Left kidney (tissue), 2 donors: Measurements from ENCODE around the gene MYOZ3. TPM values are rescaled to one million over a fixed set of nuclear protein-coding genes. Genes with fewer than 3 reads are reported as not detected.

Source experiments
- DNase-seq: peaks from one replicate; pipeline ENCODE4 v3.0.0-alpha.2; 2013
- polyA plus RNA-seq: library from polyadenylated mRNA; unstranded; fragments of 120-200 nt; gene quantifications from one replicate; pipeline ENCODE4 v1.2.1, GENCODE V29; 2013; ENCODE audit not compliant: insufficient read length

MYOZ3 gene
- polyA plus RNA-seq, 1 donor, result 6.9 TPM

DNA sequence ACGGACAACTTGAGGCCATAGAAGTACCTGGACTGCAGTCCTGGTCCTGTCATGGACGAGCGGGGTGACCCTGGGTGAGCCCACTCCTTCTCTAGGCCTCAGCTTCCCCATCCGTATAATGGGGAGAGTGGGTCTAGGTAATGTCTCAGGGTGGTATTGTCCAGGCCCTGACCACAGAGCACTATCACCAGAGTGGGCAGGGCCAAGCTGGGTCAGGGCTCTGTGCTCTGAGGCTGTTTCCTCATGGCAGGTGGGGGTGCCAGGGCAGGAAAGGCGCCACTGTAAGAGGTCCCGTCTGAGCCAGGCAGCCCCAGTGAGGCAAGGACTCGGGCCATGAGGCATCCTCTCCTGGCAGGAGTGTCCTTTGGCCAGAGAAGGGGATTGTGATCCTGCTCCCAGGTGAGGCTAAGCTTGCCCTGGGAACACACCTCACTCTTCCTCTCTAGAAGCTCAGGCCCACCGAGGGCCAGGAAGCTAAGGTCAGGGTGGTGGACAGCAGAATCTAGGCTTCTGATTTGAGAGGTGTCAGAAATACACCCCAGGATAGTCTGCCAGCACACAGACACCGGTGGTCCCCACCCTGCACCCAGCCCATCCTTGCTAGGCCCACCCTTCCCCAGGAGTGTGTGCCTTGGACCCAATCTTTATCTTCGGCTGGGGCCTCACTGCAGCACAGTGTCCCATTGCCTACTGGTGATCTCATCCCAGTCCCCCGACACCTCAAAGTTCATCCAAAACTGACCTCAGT is 1.5 kb upstream of the MYOZ3 start:
- DNase-seq, result no peak

GRCh38 chr5:150660108-150660831 is 781 bp upstream of the MYOZ3 start:
- DNase-seq, result no peak

DNA sequence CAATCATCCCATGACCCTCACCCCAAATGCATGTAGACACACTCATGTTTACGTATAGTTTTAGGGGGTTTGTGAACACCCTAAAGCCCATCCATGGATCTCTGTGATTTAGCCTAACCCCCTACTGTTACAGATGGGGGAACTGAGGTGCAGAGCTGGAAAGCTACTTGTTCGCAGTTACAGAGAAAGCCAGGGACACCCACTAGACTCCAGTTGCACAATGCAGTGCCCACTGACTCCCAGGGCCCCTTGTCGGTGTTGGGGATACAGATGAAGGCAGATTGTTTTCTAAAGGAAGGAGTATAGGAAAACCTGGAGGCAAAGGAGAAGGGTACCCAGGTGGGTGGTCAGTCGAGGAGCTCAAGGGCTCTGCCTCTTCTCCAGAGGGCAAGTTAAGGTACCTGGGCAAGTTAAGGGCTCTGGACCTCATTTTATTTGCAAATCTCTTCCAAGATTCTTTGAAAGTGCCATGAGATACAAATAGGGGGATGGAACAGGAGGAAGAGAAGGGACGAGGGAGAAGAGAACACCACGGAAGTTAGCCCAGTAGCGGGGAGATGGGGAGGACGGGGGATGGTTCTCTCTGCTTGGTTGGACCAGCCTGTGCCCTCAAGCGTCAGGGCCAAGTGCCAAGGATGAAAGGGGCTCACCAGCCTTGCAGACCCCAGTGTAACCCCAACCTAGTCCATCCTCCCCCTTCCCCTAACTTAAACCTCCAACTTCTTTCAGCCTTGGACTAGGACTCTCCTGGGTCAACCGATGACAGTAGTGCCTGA is 958 bp downstream of the MYOZ3 start:
- DNase-seq, result no peak

DNA sequence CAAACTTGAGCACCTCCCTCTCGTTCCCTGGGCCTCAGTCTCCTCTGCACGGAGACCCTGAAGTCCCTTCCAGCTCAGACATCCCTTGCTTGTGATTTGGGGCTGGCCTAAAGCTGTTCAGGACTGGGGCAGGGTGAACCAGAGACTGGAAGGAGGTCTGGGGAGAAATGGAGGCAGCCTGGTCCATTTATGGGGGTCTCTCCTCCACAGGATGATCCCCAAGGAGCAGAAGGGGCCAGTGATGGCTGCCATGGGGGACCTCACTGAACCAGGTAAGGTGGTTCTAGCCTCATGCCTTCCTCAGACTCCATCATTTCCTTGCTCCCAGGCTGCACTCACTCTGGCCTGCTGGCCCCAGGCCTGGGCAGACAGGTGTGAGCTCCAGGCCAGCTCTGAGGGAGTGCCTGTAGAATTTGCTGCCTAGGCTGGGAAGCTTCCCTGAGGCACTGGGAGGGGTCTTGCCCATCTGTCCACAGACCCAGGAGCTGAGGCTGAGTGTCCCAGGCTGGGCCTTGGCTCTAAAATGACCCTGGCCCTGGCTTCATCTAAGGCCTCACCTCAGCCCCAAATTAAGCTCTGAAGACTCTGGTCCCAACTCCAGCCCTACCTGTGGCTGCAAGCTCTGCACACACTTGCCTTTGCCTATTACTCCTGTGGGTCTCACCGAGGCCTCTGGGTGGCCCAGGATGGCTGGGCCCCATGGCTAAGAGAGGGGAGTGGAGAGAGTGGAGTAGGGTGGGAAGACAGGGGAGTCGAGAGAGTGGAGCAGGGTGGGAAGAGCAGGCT is 1.9 kb downstream of the MYOZ3 start:
- no peak for DNase-seq

DNA sequence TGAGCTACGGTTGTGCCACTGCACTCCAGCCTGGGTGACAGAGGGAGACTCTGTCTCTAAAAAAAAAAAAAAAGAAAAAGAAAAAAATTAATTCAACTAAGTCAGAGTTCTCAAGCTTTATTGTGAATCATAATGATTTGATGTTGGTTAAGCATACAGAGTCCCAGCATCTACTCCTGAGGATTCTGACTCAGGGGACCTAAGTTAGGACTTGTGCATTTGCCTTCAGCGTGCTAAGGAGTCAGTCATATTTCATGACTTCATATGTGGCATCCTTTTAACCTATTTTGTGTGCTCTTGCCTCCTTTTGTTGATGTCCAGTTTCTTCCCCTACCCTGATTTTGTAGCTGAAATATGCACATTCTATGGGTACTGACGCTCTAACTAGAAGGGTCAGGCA is 2.9 kb downstream of the MYOZ3 start:
- DNase-seq, result no peak

GRCh38 chr5:150665044-150665443 is 4.0 kb downstream of the MYOZ3 start:
- no peak for DNase-seq

DNA sequence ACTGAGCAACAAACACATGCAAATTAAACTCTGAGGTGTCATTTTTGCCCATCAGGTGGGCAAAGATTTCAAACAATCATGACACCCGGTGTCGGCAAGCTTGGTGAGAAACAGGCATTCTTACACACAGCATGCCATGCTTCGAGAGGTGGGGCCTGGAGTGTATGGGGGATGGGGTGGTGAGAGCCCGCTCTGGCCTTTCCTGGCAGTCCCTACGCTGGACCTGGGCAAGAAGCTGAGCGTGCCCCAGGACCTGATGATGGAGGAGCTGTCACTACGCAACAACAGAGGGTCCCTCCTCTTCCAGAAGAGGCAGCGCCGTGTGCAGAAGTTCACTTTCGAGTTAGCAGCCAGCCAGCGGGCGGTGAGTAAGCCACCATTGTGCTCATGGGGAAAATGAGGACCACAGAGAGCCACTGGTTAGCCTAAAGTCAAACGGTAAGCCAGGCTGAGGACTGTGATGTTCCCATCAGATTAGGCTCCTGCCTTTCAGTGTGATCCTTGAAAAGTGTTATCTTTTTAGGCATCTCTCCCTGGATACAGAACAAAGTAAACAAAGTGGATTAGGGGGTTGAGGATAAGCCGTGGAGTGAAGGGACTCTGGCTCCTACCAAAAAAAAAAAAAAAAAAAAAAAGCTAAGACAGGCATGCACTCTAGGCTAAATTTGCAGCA is 9.4 kb downstream of the MYOZ3 start:
- DNase-seq, result no peak

DNA sequence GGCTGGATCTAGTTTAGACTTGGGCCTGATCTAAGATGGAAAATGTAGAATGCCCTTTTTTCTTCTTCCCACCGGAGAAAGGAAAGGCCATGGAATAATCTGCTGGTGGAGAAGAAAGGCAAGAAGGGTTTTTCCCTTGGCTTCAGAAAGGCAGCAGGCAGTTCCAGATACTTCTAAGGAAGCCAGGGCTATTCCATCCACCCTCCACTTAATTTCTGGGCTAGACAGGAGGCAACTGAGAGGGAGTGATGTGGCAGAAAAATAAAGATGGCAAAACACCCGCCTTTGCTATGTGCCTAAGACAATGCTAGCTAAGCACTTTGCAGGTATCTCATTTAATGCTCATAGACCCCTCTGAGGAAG is 9.9 kb downstream of the MYOZ3 start:
- no peak for DNase-seq

DNA sequence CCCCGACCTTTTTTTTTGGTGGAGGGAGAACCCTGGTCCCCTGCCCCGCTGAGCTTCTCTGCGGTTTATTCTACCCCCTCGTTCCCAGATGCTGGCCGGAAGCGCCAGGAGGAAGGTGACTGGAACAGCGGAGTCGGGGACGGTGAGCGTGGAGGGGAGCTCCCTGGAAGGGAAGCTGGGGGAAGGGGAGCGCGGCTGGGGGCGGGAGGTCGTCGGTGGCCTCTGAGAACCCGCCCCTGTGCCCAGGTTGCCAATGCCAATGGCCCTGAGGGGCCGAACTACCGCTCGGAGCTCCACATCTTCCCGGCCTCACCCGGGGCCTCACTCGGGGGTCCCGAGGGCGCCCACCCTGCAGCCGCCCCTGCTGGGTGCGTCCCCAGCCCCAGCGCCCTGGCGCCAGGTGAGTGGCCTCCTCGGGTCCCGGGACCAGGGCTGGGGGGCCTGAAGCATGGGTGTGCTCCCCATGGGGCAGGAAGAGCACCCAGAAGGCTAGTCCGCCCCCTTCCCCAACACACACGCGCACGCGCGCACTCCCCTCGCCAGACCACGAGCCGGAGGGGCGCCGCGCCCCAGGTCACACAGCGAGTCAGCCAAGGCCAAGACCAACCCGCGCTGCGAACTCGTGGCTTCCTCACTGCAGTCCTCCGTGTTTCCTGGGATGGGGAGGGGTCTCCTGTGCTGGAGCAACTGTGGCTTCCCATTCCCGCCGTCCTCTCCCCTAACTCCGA is 10.6 kb downstream of the MYOZ3 start:
- no peak for DNase-seq

- no peak for DNase-seq
Measured at GRCh38 chr5:150672237-150672883, 11.3 kb downstream of the MYOZ3 start.

- no peak for DNase-seq
Measured at GRCh38 chr5:150672884-150673275, 11.8 kb downstream of the MYOZ3 start.

- no peak for DNase-seq
Measured at GRCh38 chr5:150674341-150674821, 13.3 kb downstream of the MYOZ3 start.

DNA sequence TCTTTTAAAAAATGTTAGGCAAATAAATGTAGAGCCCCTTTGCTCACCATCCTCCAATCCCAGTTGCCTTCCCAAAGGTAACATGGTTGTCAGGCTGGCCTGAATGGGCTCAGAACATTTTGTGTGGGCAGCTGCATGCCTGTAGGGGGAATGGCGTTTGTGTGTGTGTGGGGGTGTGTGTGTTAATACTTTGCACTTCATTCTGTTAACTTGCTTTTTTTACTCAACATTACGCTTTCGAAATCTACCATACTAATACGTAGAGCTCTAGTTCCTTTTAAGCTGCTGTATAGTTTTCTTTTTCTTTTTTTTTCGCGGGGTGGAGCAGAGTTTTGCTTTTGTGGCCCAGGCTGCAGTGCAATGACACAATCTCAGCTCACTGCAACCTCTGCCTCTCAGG is 14.0 kb downstream of the MYOZ3 start:
- no peak for DNase-seq

DNA sequence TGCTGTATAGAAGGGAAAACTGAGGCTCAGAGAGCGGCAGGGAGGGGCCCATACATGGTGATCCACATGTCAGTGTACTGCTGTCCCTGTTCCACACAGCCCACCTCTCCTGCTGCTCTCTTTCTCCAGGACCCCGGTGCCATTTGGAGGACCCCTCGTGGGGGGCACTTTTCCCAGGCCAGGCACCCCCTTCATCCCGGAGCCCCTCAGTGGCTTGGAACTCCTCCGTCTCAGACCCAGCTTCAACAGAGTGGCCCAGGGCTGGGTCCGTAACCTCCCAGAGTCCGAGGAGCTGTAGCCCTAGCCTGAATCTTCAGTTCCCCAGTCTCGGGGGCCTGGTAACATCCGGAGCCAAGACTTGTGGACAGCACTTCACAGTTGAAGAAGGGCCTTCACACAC is 15.5 kb downstream of the MYOZ3 start:
- DNase-seq, result no peak

GRCh38 chr5:150689120-150689519 is 28.1 kb downstream of the MYOZ3 start:
- DNase-seq, result no peak

DNA sequence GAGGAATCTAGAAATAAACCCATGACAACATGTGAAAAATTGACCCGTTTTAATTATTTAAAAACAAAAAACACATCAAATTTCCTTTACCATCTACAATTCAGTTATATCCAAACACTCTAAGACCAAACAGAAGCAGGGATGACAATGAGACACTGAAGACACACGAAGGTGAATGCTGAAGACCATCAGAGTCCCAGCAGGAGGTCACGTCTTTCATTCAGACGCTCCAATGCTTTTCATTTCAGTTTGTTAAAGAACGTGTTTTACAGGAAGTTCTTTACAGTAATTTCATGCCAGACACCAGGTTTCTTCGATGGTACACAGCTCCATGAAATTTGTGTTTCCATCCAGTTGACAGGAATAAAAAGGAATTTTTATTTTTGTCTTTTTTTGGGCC is 29.7 kb downstream of the MYOZ3 start:
- DNase-seq, result no peak

GRCh38 chr5:150692276-150692675 is 31.2 kb downstream of the MYOZ3 start:
- DNase-seq, result no peak

DNA sequence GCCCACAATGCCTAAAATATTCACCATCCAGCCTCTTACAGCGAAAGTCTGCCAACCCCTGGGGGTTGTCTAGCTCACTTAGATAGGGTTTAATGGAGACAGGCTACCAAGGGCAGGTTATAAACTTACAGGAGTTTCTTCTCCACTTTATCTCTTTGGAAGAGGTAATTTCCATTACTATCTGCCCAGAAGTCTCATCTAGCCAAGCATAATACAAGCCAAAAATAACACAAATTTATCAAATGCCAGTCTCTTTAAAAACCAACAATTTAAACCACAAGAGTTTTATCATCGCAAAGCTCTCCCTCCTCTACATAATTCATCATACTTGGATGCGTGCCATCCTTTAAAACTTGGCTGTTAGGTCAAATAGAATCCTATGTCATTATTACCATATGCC is 33.6 kb downstream of the MYOZ3 start:
- DNase-seq, result no peak

DNA sequence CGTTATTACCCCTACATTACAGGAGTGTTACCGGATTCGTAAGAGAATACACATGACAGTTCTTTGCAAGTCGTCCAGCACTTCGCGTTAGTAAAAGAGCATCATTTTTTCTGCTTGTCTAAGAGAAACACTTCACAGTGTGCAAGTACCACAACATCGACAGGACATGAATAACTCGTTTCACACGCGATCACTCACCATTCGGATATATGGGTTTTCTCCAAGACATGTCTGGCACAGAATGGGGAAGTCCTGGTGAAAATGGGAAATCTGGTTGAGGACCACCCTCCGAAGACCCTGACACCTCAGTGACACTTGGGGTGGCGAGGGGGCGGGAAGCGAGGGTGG is 39.2 kb downstream of the MYOZ3 start:
- DNase-seq, result no peak

DNA sequence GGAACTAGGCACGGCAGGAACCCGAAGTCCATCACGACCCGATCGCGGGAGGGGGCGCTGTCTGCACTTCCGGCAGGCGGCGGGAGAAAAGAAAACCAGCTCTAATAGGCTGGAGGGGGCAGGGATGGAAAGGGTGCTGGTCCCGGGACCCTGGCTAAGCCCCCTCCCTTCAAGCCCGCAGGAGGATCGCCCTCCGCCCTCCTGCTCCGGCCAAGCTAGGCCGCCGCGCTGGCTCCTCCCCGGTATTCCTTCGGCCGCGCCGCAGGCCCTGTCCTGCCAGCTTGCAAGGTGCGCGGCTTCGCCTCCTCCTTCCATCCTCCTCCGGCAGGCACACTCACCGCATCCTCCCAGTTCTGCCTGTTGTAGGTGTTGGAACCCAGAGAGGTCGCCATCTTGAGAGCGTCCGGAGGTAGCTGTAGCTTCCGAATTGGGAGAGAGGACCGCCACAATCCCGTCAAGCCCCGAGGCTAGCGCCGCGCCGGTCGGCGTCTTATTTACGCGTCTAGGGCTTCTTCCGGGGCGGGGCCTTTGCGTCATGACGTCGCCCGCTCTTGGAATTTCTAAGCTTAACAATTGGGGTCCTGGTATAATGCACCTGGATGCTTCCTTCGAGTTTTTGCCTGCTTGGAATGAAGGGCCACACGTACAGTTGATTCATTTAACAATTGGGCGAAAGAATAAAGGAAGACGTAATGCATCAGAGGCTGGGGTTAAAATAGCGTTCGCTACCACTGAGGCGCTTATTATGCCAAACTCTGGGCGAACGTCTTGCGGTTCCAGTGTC is 39.7 kb downstream of the MYOZ3 start, which contains the start of gene RBM22:
RBM22 (minus strand) TSS at position 469 of the 784 bp plus-strand sequence; CDS start at position 392, 77 bp downstream.
- peak; percentile 95 for DNase-seq
